NK-92 (cell line): ENCODE results near the gene LLPH.

Experiments used
- DNase-seq: peaks from one replicate; lab custom pipeline; 2025; ENCODE audit not compliant: unreplicated experiment; lab: John Stamatoyannopoulos, UW

Gene LLPH

GRCh38 chr12:66103016-66103913 lies 27.3 kb downstream of the LLPH start:
- no peak for DNase-seq

DNA sequence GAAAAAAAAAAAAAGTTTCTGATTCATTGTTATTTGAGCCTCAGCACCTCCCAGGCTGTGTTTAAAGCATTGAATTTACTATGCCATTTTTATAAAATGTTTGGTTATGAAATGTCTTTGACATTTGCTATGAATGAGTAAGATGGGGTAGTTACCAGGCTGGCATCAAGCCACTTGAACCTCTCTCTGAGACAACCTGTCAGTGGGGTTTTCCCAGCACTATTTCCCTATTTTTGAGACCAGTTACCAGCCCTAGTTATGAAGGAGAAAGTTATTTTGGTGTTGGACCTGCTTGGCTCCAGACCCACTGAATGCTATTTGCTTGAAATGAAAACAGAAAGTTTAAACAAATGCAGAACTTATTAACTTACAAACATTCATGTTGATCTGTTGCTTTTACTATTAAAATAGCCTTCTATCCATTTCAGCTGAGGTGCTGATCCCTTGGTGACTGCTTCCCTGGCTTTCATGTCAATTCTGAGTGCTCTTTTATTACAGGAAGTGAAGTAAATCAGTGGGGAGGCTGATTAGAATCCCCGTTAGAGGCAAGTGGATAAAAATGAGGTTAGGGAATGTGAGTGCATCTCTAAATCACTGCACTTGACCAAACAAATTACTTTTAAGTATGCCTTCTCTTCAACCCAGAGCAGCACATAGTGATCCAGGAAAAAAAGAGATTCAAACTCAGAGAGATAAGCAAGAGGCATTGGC lies 37.8 kb downstream of the LLPH start:
- DNase-seq, result no peak

DNA sequence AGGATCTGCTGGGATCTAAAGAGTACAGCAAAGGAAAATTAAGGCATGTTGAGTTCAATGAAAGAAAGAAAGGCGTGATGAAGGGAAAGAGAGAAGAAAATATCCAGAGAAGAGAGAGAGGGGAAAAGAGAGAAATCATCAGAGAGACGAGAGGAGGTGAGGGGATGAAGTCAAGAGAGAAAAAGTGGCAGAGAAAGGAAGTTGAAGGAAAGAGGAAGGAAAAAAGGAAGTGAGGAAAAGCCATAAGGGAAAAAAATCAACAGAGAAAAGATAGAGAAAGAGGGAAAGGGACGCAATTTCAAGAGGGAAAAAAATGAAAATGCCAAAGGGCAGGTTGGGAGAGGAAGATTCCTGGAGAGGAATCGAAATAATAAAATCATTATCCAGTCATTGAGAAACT lies 40.4 kb downstream of the LLPH start:
- DNase-seq, result no peak

GRCh38 chr12:66087365-66087943 lies 43.1 kb downstream of the LLPH start:
- DNase-seq, result no peak

- DNase-seq, result no peak
Observed at GRCh38 chr12:66085998-66086397, 44.6 kb downstream of the LLPH start.

DNA sequence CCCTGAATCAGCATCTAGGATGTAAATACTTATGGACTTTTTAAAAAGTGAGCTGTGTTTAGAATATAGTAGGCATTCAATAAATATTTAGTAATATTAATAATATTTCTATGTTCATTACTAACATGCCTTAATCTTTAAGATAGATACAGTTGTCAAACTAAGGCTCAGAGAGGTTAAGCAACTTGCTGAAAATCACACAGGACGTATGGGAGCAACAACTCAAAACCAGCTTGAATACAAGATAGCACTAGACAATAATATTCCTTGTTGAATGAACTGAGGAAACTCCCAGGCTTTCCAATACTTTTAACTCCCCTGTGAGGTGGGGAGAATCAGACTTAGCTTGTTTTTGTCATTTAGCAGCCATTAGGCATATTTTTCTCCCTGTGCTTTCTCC lies 45.3 kb downstream of the LLPH start:
- no peak for DNase-seq

DNA sequence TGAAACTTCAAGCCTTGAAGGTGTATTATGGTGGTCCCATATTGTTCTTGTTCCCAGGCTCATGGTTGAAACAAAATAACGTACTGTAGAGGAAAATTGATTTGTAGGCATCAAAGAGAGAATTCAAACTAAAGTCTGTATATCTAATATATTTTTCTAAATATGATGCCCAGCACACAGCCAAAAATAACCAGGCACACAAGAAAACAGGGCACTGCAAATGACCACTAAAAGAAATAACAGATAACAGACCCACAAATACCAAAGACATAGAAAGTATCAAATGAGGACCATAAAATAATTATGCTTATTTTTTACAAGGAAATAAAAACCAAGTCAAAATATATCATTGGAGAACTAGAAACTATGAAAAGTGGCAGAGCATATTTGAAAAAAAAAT lies 46.8 kb downstream of the LLPH start:
- no peak for DNase-seq

DNA sequence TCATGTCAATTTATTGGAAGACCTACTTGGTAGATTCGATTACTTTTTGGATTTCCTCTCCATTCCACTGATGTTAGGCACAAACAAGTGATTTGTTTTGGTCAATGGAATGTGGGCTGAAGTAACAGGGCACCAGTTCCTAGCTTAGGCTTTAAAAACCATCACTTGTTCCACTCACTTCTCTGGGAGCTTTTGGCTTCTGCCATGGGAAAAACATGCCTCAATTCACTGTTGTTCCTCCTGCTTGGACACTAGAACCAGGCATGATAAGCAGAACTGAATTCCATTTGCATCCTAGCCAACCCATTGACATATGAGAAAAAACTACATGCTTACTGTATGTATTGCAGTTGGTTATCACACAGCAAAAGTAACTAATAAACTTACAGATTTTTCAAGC lies 47.8 kb downstream of the LLPH start:
- no peak for DNase-seq

GRCh38 chr12:66080791-66081190 lies 49.8 kb downstream of the LLPH start:
- no peak for DNase-seq

GRCh38 chr12:66077542-66077941 lies 53.0 kb downstream of the LLPH start:
- DNase-seq, result no peak

DNA sequence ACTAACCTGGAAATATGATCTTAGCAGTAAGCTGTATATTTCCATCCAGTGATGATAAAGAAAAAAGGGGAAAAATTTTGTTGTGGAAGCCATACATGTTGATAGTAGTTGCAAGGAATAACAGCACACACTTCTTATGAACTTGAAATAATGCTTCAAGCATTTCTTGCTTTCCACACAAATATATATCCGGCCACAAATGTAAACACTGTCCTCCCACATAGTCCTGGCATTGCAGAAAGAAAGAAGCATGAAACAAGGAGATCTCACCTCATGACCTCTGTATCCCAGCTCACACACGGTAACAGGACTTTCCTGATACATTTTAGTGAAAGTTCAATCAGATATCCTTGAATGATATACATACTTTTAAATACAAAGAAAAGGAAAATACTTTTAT lies 56.0 kb downstream of the LLPH start:
- no peak for DNase-seq

DNA sequence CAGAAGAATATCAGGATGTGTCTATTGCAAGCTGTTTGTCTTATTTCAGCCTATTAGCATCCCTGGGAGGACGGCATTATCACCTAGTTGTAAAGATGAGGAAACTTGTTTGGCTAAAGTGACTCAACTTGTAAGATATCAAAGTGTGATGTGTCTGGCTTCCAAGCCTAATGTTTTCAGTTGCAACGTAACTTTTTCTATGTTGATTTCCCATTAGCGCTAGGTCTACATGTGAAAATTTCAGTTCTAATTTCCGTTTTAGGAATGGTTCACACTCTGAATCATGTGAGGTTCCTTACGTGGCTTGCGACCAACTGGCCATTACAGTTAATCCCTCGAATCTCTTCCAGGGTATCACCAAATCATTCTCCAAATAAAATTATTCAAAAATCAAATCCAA lies 58.0 kb downstream of the LLPH start:
- DNase-seq, result no peak

- DNase-seq, result no peak
Observed at GRCh38 chr12:66072135-66072534, 58.4 kb downstream of the LLPH start.

- DNase-seq, result no peak
Observed at GRCh38 chr12:66071549-66071948, 59.0 kb downstream of the LLPH start.

GRCh38 chr12:66070378-66071120 lies 60.0 kb downstream of the LLPH start:
- DNase-seq, result no peak

GRCh38 chr12:66066929-66067523 lies 63.5 kb downstream of the LLPH start:
- DNase-seq, result no peak
